Suprapubic skin (tissue), 3 donors: ENCODE results near the gene TSPAN33.

Source experiments
- POLR2A ChIP-seq, 2 donors: fragments of 450-650 bp; IDR thresholded peaks; one replicate each; pipeline ENCODE4 v1.6.1; 2017; ENCODE audit warnings: antibody characterized with exemption in 2 of 2, mild to moderate bottlenecking in 2 of 2, moderate library complexity in 2 of 2
- TF ChIP-seq, protein P1 (sequence below), 2 donors: fragments of 200-600 bp in 1 of 2; fragments of 450-650 bp in 1 of 2; sonication (generic) in 1 of 2; IDR thresholded peaks; one replicate each; pipeline ENCODE4 v1.5.1; 2016 to 2019; ENCODE audit warnings: antibody characterized with exemption in 2 of 2, mild to moderate bottlenecking in 1 of 2, moderate library complexity in 1 of 2

DNA sequence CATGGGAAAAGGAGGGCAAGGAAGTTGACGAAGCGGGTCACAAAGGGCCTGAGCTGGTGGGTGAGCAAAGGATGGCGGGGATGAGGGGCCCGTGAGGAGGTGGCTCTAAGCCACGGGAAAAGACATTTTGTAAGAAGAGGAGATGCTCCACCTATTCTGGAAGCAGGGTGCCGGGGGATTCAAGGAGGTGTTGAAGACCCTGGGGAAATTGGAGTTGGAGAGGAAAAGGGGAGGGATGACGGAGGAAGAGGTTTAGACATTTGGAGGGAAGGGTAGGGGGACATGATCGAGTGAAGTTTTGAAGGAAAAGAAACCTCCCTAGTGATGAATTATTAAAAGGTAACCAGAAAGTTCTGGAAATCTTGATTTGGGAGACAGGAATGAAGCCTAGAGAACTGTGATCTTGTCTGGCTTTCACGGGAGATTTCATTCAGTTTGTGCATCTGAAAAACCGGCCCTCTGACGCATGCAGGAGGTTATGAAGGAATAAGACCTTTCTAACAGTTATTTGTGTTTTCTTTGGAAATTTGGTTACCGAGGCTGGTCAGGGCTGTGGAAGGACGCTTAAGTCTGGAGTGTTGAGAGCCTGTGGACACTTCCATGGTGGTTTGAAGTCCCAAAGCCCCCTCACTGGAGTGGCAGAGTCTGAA, 45.3 kb downstream of the TSPAN33 start:
- TF ChIP-seq, protein P1, sequence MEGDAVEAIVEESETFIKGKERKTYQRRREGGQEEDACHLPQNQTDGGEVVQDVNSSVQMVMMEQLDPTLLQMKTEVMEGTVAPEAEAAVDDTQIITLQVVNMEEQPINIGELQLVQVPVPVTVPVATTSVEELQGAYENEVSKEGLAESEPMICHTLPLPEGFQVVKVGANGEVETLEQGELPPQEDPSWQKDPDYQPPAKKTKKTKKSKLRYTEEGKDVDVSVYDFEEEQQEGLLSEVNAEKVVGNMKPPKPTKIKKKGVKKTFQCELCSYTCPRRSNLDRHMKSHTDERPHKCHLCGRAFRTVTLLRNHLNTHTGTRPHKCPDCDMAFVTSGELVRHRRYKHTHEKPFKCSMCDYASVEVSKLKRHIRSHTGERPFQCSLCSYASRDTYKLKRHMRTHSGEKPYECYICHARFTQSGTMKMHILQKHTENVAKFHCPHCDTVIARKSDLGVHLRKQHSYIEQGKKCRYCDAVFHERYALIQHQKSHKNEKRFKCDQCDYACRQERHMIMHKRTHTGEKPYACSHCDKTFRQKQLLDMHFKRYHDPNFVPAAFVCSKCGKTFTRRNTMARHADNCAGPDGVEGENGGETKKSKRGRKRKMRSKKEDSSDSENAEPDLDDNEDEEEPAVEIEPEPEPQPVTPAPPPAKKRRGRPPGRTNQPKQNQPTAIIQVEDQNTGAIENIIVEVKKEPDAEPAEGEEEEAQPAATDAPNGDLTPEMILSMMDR (IDR thresholded peaks at IDR 0.05) = no peak
- TF ChIP-seq POLR2A (IDR thresholded peaks at IDR 0.05) = no peak
